OCI-M2 (cell line): ENCODE data around the gene PLXNB2.

Experiments used
- DNase-seq: peaks from one replicate; lab custom pipeline; 2025; ENCODE audit not compliant: unreplicated experiment; lab: John Stamatoyannopoulos, UW

The PLXNB2 gene

DNA sequence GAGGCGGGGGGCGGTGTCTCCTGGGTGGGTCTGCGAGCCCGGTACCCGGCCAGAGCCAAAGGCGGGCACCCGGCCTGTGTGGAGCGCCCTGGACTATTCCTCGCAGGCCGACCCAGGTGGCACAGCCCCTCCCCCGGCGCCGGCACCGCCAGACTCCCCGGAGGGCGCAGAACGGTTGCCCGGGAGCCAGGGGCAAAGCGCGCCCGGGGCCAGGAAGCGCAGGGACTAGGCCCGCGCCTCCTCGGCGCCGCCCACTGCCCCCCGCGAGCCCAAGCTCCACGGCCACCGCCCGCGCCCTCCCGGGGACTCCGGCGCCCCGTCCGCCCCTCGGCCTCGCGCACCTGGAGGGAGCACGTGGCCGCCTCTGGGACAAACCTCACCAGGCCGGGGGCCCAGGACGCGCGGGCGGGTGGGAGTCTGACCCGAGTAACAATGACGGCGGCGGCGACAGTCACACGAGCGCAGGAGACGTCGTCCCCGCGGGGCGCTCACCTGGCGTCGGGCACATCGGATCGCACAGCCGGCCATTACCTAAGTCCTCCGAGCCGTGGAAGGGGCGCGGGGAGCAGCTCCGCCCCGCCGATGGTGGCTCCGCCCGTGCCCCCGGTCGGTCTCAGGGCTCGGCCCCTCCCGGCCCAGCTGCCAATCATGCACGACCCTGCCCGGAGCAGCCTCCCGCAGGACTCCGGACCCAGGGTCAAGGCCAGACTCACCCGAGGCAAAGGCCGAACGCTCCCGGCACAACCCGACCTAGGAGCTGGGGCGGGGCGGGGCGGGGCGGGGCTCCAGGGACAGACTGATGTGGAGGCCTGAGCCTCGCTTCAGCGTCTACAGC, 7.4 kb downstream of the PLXNB2 start:
- DNase-seq = no peak

DNA sequence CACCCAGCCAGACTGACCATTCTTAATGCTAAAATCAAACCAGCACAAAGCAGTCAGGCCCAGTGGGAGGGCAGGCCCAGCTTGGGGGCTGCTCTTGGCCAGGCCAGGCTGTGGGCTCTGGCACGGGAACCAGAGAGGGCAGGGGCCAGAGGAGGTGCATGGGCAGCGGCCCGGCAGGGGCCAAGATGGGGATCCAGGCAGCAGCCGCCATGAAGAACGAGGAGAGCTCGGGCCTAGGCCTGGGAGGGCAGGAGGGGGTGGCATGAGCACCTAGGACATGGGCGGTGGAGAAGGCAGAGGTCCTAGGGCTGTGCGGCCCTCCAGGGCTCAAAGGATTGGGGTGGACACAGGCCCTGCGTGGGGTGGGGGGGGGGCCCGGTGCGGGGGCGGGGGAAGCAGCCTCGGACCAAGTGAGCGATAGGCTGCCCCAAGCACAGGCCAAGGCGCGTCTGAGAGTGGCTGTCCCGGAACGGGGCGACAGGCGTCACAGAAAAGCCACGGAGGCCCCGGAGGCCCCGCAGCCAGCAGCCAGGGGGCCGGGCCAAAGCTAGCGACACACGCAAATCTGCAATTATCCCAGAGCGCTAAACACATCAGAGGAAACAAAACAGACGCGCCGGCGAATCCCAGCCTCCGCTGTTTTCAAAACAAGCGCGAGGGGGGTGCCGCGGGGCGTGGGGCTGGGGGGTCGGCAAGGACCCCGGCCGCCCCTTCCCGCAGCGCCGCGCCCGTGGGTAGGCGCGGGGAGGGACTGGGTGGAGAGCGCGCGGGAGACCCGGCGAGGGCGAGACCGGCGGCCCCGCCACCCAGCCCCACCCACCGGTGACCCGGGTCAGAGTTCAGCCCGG, 8.3 kb downstream of the PLXNB2 start:
- DNase-seq = no peak

DNA sequence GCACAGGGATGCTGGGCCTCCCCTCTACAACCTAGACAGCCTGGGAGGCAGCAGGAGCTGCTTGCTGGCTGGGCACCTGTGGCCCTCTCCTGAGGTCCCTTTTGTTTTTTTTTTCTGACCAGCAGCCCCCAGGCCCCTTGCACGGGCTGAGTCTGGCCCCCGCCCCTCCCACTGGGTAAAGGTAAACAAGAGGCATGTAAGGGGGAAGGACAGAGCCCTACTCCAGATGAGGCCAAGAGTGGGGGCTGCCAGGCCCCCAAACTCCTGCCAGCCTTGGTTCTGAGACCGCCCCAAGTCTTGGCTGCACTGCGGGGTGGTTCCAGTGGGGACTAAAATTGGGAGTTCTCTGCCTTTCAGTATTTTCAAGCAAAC, 9.2 kb downstream of the PLXNB2 start:
- no peak for DNase-seq

DNA sequence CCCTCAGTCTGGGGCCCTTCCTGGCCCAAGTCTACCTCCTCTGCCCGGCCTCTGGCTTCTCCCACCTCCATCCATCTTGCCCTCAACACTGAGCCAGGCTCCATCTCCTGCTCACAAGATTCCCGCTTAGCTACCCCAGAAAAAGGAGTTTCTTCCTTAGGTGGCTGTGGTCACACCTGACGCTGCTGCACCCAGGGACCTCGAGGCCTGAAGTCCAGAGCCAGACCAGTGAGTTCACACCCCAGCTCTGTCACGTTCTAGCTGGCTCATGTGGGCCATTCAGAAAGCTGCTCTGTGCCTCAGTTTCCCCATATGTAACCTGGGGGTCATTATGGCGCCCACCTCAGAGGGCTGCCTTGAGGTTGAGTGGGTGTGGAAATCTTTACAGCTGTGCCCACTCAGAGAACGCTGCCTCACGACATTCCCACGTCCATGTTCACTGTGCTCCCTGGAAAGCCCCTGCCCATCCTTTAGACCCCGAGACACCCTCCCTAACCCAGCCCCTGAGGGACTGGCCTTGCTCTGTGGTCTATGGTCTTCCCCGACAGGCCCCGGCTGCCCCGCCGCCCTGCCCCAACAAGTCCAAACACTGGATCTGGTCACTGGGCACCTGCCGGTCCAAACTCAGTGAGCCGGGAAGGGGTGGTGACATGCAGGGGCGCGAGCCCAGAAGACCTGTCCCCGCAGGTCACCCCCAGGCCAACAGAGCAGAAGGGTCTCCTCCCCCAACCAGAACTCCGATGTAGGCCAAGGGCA, 9.8 kb downstream of the PLXNB2 start:
- DNase-seq = no peak

DNA sequence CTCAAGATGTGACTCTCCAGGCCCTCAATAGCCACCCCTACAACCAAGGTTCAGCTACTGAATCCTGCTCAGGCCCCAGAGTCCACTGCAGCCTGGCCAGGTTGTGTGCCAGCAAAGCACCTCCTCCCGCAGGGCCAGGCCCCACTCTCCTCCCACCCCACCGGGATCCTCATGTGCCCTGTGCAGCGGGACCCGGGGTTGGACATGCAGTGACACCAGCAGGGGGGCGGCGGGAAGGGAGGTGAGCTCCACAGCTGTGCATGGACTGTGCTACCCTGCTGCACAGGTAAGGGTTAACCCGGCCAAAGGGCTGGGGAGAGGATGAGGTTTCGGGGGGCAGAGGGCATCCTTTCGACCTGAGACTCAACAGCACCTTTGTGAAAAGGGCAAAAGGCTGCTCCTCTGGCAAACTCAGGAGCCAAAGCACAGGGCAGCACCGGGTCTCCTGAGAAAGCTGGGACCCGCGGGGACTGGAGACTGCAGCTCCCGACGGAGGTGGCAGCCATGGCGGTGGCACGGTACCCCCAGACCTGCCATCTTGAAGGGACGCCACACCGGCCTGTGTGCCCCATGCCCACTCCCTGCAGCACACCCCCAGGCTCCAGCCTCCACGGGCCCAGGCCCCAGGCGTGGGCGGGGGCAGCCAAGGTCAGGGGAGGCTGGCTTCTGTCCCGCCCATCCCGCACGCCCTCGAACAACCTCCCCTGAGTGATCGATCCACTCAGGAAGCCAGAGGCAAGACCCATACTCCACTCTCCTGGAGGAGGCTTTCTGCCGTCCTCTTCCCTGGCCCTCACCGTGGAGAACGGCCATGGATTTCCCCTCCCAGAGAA, 10.6 kb downstream of the PLXNB2 start:
- no peak for DNase-seq

DNA sequence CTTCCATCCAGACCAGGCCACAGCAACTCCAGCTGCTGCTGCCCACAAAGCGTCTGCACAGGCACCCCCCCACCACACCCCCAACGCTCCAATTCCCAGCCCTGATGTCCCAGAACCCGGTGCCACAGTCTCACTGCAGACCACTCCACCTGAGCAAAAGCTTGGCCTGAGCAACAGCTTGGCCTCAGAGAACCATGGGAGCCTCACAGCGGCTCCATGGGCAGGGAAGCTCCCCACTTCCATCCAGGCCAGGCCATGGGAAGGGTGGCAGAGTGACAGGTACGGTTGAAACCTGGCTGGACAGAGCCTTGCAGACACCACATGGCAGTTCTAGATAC, 13.2 kb downstream of the PLXNB2 start:
- DNase-seq = no peak

DNA sequence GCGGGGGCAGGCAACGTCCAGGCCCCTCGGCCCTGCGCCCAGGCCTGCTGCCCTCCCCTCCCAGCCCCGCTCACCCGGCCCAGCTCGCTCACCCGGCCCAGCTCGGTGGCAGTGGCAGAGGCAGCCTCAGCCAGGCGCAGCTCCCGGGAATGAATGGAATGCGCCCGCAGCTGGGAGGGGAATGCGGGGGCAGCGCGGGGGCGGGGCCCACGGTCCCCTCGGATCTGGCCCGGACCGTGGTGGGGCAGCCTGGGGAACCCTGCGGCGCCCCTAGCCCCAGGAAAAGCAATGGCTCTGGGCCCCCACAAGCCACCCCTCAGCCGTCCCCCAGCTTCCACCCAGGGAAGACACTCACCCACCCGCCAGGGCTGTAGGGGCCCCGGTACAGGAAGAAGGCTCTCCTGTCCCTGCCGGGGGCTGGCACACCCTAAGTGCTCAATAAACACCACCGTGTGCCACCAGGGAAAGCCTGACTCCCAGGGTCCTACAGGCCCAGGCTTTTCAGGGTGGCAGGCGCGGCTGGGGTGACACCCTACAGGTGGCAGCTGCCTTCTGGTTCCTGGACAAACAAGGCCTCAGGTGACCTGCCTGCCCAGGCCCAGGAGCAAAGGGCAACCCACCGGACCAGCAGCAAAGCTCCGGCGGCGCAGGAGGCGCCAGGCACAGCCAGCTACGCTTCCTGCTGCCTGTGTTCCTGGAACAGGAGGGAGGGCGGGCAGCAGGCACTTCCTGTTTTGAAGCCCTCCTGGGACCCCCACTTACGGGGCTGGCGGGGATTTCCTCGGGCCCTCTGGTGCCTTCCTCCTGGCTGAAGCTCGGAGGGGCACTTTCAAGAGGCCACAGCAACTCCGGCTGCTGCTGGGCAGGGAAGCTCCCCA, 13.8 kb downstream of the PLXNB2 start:
- DNase-seq = no peak

DNA sequence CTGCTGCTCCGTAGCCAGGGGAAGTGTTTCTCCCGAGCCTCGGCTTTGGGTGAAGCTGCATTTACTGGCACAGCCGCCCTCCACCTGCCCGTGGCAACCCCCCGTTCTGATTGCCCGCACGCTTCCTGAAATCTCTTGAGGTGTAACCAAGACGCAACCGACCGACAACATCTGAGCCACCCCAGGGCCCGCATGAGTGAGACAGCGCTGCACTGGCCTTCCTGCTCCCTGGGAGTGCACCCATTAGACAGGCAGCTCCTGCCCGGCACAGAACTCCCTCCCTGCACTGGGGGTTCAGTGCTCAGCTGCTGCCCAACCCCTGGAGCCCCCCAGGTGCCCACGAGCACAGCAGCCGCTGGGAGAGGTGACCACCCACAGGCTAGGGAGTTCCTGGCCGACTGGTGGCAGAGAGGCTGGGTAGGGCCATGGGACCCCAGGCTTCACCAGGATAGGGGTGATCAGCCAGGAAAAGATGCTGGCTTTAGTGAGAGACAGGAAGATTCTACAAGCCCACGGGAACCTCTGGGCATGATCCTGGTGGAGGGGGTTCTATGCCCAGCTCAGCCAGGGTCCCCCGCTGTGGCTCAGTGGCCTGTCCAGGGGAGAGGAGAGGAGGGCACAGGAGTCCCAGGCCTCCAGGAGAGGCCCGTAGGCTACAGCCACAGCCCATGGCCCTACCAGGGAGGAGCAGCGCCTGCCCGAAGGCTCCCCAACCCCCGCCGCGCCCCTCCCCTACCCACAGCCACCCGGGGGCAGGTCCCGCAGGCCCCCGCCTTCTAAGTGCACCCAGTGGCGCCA, 14.6 kb downstream of the PLXNB2 start:
- no peak for DNase-seq

DNA sequence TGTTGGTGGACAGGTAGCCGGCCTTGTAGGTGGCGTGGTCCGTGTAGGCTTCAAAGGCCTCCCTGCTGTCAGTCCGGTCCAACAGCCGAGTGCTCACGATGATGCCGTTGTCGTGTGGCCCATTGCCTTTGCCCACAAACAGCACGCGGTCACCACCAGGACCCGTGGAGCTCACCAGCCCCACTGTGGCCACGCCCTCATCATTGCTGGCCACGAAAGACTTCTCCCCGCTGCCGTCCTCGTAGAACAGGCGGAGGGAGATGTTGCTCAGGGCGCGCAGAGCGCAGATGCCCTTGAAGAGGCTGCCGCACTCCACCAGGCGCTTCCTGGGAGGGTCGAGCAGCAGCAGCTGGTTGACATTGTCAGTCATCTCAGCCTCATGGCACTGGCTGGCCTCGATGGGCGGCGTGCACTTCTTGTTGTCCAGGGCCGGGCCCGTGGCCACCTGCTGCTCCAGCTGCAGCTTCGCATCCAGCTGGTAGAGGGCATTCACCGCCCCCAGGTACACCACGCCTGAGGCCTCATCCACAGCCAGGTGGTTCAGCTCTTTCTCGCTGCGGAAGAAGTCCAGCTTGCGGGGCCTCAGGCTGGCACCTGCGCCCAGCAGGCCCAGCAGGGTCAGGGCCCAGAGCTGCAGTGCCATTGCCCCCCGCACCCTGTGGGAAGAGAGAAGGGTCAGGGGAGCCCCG, 17.4 kb downstream of the PLXNB2 start:
- no peak for DNase-seq

DNA sequence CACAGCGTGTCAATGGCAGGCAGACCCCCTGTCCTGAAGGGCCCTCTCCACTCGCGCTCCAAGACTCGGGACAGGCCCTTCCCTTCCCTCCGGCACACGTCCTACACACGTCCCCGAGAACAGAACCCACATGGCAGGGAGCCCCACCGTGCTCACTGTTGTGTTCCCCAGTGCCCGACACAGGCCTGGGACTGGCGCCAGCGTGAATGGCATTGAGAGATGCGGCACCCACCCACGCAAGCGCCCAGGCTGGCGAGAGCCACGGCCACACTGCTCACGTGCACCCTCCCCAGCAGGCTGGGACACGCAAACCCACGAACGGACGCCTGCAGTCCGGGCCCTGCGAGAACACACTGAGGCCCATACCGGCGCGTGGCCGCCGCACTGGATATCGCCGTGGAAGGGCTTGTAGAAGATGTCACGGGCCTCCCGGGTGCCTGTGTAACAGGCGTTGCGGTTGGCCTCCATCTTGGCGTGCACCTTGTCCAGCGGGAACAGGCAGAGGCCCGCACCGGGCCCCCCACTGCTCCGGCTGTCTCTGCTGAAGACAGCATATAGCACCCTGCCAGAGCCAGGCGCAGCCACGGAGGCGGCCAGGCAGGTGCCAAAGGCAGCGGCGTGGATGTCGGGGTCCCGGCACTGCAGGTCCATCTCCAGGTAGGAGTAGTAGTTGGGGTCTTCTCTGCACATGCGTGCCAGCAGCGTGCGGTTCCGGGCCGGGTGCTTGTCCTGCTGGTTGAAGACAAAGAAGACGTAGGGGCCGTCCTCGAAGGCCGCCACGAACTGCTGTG, 18.1 kb downstream of the PLXNB2 start:
- no peak for DNase-seq

DNA sequence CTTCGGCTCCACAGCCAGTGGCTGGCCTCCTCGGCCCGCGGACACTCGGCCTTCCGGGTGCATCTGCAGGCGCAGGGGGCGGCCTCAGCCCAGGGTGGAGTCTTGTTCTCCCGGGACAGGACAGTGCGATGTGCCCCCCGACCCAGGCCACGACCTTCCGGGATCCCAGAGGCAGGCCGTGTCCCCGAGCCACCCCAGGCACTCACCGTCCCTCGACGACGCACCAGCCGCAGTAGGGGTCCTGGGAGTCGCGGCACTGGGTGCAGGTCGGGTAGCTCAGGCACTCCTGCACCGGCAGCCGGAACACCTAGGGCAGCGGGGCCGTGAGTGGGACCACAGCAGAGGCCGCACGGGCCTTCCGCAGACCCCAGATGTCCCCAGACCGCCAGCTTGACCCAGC, 19.7 kb downstream of the PLXNB2 start:
- no peak for DNase-seq

DNA sequence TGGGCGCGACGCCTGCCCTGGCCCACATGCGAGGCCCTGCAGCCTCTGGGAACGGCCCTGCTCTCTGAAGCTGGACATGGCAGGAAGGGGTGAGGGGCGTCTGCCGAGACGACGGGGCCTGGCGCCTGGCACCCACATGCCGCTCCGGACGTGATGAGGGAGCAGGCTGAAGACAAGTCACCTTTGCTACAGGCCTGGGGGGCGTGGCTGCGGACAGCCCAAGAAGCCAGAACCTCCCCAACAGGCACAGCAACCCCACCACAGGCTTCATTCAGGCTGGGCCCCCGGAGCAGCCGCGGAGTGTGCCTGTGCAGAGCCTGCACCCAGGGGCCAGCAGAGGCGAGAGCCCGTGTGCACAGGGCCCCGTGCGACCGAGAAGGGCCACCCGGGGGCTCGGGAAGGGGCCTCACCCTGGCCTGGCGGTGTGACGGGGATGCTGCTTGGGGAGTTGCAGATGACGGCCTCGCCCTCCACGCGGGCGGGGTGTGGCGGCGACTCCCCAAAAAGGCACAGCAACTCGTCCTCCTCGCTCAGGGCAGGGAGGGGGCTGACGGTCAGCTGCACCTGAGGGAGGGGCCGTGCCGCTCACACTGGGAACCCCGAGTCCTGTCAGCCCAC, 20.6 kb downstream of the PLXNB2 start:
- DNase-seq = no peak

DNA sequence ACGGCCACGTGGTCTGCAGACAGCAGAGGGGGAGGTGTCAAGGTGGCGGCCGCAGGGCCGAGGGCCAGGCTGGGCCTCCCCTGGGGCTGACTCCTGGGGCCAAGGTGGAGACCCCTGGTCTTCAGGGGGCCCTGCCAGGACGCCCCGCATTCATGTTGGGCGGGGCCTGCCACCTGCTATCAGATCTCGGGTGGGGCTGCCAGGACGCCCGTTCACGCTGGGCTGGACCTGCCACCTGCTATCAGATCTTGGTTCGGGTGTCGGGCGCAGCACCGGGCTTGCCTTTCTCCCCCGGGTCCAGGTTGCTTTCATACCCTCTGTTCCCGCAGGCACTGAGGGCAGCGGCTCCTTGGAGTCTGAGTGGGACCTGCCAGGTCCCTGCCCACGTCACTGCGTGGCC, 21.2 kb downstream of the PLXNB2 start:
- DNase-seq = no peak

DNA sequence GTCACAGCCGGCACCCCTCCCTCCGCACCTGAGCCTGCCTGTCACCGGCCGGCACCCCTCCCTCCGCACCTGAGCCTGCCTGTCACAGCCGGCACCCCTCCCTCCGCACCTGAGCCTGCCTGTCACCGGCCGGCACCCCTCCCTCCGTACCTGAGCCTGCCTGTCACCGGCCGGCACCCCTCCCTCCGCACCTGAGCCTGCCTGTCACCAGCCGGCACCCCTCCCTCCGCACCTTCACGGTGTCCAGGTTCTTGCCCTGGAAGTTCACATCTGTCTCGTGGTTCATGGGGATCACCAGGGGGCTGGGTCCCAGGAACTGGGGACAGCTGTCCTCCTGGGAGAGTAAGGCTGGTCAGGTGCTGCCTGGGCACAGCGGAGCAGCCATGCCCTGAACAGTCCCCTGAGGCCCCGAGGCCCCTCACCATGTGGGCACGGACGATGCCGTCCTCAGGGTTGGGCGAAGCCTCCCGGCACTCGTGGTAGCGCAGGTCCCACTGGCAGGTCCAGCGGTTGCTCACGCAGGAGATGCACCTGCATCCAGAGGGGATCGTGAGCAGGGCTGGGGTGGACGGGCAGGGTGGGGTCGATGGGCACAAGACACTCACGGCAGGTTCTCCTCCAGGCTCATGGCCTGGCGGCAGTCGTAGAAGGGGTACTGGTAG, 21.7 kb downstream of the PLXNB2 start:
- no peak for DNase-seq

DNA sequence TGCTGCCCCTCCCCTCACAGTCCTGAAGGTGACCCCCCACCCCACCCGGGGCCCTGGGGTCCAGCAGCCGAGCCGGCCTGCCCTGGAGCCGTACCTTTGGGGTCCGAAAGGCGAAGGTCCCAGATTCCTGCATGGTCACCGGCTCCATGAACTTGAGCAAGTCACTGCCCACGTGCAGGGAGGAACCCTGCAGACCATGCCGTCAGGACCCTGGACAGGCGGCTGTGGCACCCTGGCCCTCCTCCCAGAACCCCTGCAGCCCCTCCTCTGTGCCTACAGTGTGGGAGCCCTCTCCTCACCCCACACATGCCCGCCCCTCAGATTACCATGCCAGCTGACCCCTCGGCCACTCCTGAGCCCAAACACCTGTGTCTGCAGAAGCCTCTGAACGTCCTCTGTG, 23.0 kb downstream of the PLXNB2 start:
- DNase-seq = no peak

DNA sequence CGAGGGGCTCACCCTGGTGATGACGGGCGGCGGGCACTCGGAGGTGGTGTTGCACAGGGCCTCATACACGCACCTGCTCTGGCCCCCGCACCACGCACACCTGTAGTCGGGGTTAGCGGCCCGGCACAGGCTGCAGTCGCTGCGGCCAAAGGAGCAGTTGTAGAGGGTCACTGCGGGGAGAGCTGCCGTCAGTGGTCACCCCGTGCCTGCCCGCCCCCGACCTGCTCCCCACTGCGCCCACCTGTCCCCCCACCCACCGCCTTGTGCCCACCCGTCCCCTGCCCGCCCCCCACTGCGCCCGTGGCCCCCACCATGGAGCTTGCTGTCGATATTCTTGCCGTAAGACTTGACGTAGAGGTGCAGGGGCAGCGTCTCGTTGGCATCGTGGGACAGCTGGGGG, 23.6 kb downstream of the PLXNB2 start:
- no peak for DNase-seq
